ENCODE results near the gene SIX2.
"Not testable (repeated sequence)": the region's sequence is repeated elsewhere in the genome, so short reads cannot be mapped to it uniquely, and the experiment has no call there.

Gene SIX2

GRCh38 chr2:45009303-45009927 lies at the start of gene SIX2:
TSS of gene SIX2 (minus strand) at chr2:45009452. CDS start at chr2:45009110, 342 bp downstream.
- no peak for DNase-seq (ENCODE audit: low read depth in 2 of 2, low spot score in 1 of 2)

GRCh38 chr2:45055162-45055605 lies 45.9 kb upstream of the SIX2 start:
- DNase-seq (ENCODE audit: low read depth in 2 of 2, low spot score in 1 of 2) = no peak

- no peak for DNase-seq (ENCODE audit: low read depth in 2 of 2, low spot score in 1 of 2)
Observed at GRCh38 chr2:45053966-45054365, 44.7 kb upstream of the SIX2 start.

GRCh38 chr2:45052388-45052928 lies 43.2 kb upstream of the SIX2 start:
- DNase-seq (ENCODE audit: low read depth in 2 of 2, low spot score in 1 of 2) = no peak

GRCh38 chr2:45049569-45050336 lies 40.5 kb upstream of the SIX2 start:
- no peak for DNase-seq (ENCODE audit: low read depth in 2 of 2, low spot score in 1 of 2)

GRCh38 chr2:45047301-45047700 lies 38.0 kb upstream of the SIX2 start:
- DNase-seq (ENCODE audit: low read depth in 2 of 2, low spot score in 1 of 2) = no peak

- DNase-seq (ENCODE audit: low read depth in 2 of 2, low spot score in 1 of 2) = no peak
Observed at GRCh38 chr2:45046786-45047185, 37.5 kb upstream of the SIX2 start.

- no peak for DNase-seq (ENCODE audit: low read depth in 2 of 2, low spot score in 1 of 2)
Observed at GRCh38 chr2:45045706-45046105, 36.5 kb upstream of the SIX2 start.

- DNase-seq (ENCODE audit: low read depth in 2 of 2, low spot score in 1 of 2) = no peak
Observed at GRCh38 chr2:45044916-45045315, 35.7 kb upstream of the SIX2 start.

GRCh38 chr2:45043174-45043573 lies 33.9 kb upstream of the SIX2 start:
- no peak for DNase-seq (ENCODE audit: low read depth in 2 of 2, low spot score in 1 of 2)

GRCh38 chr2:45042401-45042800 lies 33.1 kb upstream of the SIX2 start:
- DNase-seq (ENCODE audit: low read depth in 2 of 2, low spot score in 1 of 2) = no peak

- no peak for DNase-seq (ENCODE audit: low read depth in 2 of 2, low spot score in 1 of 2)
Observed at GRCh38 chr2:45040786-45041185, 31.5 kb upstream of the SIX2 start.

GRCh38 chr2:45039804-45040203 lies 30.6 kb upstream of the SIX2 start:
- DNase-seq (ENCODE audit: low read depth in 2 of 2, low spot score in 1 of 2) = not testable (repeated sequence)

GRCh38 chr2:45038861-45039260 lies 29.6 kb upstream of the SIX2 start:
- not testable (repeated sequence) for DNase-seq (ENCODE audit: low read depth in 2 of 2, low spot score in 1 of 2)

- DNase-seq (ENCODE audit: low read depth in 2 of 2, low spot score in 1 of 2) = no peak
Observed at GRCh38 chr2:45033302-45033701, 24.1 kb upstream of the SIX2 start.

GRCh38 chr2:45031028-45031427 lies 21.8 kb upstream of the SIX2 start:
- no peak for DNase-seq (ENCODE audit: low read depth in 2 of 2, low spot score in 1 of 2)

GRCh38 chr2:45030553-45030952 lies 21.3 kb upstream of the SIX2 start:
- DNase-seq (ENCODE audit: low read depth in 2 of 2, low spot score in 1 of 2) = no peak

GRCh38 chr2:45029215-45029614 lies 20.0 kb upstream of the SIX2 start:
- DNase-seq (ENCODE audit: low read depth in 2 of 2, low spot score in 1 of 2) = no peak

- DNase-seq (ENCODE audit: low read depth in 2 of 2, low spot score in 1 of 2) = no peak
Observed at GRCh38 chr2:45028276-45028675, 19.0 kb upstream of the SIX2 start.

- DNase-seq (ENCODE audit: low read depth in 2 of 2, low spot score in 1 of 2) = no peak
Observed at GRCh38 chr2:45026924-45027450, 17.7 kb upstream of the SIX2 start.

GRCh38 chr2:45024600-45025291 lies 15.5 kb upstream of the SIX2 start:
- DNase-seq (ENCODE audit: low read depth in 2 of 2, low spot score in 1 of 2) = no peak

GRCh38 chr2:45024097-45024496 lies 14.8 kb upstream of the SIX2 start:
- DNase-seq (ENCODE audit: low read depth in 2 of 2, low spot score in 1 of 2) = no peak
